Stimulated activated CD8-positive, alpha-beta memory T cell treated with anti-CD3 and anti-CD28 coated beads, Interleukin-15, amount 100 ng/mL, for 4 hours (primary cell): ENCODE measurements around the gene MORC1.

Source experiments
- DNase-seq, 2 donors: peaks; one replicate each; pipeline ENCODE4 v3.0.0-alpha.2; 2020; ENCODE audit warnings: low read depth in 2 of 2

The MORC1 gene

DNA sequence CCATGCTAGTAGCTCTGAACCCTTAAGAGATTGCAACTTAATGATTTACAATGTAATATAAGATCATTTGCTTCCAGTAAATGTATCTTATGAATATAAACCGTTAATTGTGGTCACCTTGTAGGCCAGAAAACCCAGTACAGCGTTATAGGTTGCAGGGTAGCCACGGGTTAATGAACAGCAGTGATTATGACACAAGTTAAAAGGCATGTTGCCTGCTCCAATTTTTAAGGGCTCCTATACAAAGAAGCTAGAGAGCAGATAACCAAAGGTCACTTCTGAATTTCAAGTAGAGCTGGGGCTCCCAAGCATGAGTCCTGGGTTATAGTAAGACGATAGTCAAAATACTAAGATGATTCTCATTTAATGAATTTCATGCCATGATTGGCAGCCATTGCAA, 177.8 kb downstream of the MORC1 start:
- DNase-seq, result no peak

GRCh38 chr3:108936924-108937689, 180.8 kb downstream of the MORC1 start:
- no peak for DNase-seq

DNA sequence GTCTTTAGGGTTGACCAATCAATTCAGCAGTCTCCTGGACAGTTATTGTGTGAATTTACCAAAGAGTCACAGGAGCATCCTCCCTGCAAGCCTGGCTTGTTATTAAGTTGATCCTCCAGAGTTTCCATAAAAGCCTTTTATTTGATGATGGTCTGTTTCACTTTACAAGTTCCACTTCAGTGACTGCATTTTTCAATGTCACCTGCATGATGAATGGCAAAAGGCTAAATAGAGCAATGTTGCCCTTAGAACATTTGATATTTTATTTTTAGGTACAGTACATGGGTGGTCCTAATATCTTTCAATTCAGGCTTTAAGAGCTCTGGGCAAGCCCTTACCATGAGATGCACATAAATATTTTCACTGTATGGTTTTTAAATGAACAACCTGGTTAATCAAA, 186.9 kb downstream of the MORC1 start:
- DNase-seq, result no peak

DNA sequence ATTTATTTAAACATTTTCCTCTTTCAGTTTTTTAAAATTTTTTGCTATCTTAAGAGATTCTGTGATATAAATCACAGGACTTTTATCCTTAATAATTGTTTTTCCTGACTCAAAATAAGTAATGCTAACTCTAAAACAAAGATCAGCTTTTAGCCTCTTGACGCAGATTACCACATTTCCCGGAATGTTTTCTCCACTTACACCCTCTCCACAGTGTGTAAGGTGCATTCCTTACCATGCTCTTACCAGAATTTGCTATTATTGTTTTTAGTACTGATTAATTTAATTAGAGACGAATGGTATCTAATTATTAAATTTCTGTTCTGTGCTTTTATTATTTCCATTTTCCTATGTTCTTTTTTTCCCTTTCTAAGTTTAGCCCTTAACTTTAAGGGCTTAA, 199.1 kb downstream of the MORC1 start:
- no peak for DNase-seq

DNA sequence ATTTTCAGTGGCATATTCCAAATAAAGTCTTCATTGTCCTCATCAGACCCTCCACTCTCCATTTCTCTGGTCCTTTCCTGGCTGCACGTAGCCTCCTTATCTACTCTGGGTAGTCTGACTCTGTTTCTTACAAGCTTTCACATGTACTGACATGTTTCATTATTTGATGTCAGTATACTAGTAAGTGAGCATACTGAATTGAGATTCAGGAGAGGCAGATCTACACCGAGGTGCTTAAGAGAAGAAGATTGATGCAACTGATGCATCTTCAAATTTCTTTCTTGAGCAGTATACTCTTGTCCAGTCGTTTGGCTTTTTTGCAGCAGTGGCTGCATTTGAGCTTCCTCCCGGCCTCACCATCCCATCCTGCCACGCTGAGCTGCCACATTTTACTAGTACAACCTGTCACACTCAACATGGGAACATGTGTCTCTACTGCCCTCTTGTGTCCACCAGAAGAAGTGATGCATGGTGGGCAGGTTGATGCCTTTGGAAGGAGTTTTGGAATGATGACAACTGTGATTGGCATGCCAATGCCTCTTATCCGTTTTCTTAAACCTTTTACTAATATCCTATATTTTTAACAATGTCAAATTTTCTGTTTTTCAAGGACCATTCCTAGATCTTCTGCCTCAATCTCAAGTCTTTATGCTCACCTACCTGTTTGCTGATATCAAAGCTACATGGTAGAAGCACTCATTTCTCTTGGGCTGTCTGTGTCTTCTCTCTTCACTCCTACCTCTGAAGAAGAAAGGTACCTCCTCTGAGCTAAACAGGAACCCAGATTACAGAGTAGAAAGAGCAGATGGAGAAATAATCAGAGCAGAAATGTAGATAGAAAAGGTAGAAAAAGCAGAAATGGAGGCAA, 202.9 kb downstream of the MORC1 start:
- peak; percentile 2 to 27 for DNase-seq

DNA sequence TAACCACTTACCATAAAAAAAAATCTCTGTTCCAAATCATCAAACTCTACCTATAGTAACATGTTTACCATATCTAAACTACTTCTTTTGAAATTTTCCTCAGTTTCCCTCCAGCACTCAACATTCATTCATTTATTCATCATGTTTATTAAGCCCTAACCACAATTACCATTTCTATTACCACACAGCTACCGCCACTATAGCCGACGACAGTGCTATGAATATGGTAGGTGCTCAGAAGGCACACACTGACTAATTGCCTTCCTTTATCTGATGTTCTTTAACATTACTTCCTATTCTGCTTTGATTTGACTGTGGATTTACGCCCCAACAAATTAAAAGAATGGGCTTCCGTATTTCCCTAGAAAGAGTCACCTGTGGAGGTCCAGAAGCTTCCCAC, 208.1 kb downstream of the MORC1 start:
- DNase-seq, result no peak
